ENCODE measurements around the gene TOGARAM2. TPM values are rescaled to one million over a fixed set of nuclear protein-coding genes. Genes with fewer than 3 reads are reported as not detected.

Gene TOGARAM2
- total and polyA plus RNA-seq, 2 experiments from 2014 or later: 1.8 TPM

- DNase-seq (ENCODE audit: low spot score) (no peak), ATAC-seq (peak; percentile 41)
- Mint-ChIP-seq H3K4me1 (peaks cover 3% of the 10 kb centered on the region; the same call in 1 of the 3 replicates), H3K4me3 (no peak overlapping the region), H3K27ac (no peak overlapping the region), H3K9me3 (peaks cover 22% of the 10 kb centered on the region), H3K27me3 (ENCODE audit: insufficient read depth, low read depth, poor library complexity) (peaks cover 3% of the 10 kb centered on the region), H3K36me3 (ENCODE audit: low read depth) (peaks cover 4% of the 10 kb centered on the region; the same call in 2 of the 3 replicates)
- no peak overlapping the region for H3K4me2 ChIP-seq
- TF ChIP-seq EZH2 (IDR thresholded peaks at IDR 0.05; ENCODE audit: low read depth, unreplicated experiment): no peak
- no peak for TF ChIP-seq ETS1 (IDR thresholded peaks at IDR 0.05)
- TF ChIP-seq, protein P1, sequence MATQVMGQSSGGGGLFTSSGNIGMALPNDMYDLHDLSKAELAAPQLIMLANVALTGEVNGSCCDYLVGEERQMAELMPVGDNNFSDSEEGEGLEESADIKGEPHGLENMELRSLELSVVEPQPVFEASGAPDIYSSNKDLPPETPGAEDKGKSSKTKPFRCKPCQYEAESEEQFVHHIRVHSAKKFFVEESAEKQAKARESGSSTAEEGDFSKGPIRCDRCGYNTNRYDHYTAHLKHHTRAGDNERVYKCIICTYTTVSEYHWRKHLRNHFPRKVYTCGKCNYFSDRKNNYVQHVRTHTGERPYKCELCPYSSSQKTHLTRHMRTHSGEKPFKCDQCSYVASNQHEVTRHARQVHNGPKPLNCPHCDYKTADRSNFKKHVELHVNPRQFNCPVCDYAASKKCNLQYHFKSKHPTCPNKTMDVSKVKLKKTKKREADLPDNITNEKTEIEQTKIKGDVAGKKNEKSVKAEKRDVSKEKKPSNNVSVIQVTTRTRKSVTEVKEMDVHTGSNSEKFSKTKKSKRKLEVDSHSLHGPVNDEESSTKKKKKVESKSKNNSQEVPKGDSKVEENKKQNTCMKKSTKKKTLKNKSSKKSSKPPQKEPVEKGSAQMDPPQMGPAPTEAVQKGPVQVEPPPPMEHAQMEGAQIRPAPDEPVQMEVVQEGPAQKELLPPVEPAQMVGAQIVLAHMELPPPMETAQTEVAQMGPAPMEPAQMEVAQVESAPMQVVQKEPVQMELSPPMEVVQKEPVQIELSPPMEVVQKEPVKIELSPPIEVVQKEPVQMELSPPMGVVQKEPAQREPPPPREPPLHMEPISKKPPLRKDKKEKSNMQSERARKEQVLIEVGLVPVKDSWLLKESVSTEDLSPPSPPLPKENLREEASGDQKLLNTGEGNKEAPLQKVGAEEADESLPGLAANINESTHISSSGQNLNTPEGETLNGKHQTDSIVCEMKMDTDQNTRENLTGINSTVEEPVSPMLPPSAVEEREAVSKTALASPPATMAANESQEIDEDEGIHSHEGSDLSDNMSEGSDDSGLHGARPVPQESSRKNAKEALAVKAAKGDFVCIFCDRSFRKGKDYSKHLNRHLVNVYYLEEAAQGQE (IDR thresholded peaks at IDR 0.05; ENCODE audit: unreplicated experiment): no peak
- no peak for TF ChIP-seq JUNB (IDR thresholded peaks at IDR 0.05; ENCODE audit: unreplicated experiment)
- TF ChIP-seq, protein P2, sequence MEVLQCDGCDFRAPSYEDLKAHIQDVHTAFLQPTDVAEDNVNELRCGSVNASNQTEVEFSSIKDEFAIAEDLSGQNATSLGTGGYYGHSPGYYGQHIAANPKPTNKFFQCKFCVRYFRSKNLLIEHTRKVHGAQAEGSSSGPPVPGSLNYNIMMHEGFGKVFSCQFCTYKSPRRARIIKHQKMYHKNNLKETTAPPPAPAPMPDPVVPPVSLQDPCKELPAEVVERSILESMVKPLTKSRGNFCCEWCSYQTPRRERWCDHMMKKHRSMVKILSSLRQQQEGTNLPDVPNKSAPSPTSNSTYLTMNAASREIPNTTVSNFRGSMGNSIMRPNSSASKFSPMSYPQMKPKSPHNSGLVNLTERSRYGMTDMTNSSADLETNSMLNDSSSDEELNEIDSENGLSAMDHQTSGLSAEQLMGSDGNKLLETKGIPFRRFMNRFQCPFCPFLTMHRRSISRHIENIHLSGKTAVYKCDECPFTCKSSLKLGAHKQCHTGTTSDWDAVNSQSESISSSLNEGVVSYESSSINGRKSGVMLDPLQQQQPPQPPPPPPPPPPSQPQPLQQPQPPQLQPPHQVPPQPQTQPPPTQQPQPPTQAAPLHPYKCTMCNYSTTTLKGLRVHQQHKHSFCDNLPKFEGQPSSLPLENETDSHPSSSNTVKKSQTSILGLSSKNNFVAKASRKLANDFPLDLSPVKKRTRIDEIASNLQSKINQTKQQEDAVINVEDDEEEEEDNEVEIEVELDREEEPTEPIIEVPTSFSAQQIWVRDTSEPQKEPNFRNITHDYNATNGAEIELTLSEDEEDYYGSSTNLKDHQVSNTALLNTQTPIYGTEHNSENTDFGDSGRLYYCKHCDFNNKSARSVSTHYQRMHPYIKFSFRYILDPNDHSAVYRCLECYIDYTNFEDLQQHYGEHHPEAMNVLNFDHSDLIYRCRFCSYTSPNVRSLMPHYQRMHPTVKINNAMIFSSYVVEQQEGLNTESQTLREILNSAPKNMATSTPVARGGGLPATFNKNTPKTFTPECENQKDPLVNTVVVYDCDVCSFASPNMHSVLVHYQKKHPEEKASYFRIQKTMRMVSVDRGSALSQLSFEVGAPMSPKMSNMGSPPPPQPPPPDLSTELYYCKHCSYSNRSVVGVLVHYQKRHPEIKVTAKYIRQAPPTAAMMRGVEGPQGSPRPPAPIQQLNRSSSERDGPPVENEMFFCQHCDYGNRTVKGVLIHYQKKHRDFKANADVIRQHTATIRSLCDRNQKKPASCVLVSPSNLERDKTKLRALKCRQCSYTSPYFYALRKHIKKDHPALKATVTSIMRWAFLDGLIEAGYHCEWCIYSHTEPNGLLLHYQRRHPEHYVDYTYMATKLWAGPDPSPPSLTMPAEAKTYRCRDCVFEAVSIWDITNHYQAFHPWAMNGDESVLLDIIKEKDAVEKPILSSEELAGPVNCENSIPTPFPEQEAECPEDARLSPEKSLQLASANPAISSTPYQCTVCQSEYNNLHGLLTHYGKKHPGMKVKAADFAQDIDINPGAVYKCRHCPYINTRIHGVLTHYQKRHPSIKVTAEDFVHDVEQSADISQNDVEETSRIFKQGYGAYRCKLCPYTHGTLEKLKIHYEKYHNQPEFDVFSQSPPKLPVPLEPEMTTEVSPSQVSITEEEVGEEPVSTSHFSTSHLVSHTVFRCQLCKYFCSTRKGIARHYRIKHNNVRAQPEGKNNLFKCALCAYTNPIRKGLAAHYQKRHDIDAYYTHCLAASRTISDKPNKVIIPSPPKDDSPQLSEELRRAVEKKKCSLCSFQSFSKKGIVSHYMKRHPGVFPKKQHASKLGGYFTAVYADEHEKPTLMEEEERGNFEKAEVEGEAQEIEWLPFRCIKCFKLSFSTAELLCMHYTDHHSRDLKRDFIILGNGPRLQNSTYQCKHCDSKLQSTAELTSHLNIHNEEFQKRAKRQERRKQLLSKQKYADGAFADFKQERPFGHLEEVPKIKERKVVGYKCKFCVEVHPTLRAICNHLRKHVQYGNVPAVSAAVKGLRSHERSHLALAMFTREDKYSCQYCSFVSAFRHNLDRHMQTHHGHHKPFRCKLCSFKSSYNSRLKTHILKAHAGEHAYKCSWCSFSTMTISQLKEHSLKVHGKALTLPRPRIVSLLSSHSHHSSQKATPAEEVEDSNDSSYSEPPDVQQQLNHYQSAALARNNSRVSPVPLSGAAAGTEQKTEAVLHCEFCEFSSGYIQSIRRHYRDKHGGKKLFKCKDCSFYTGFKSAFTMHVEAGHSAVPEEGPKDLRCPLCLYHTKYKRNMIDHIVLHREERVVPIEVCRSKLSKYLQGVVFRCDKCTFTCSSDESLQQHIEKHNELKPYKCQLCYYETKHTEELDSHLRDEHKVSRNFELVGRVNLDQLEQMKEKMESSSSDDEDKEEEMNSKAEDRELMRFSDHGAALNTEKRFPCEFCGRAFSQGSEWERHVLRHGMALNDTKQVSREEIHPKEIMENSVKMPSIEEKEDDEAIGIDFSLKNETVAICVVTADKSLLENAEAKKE (CRISPR knock-in tag; IDR thresholded peaks at IDR 0.05): no peak
- TF ChIP-seq, protein P3, sequence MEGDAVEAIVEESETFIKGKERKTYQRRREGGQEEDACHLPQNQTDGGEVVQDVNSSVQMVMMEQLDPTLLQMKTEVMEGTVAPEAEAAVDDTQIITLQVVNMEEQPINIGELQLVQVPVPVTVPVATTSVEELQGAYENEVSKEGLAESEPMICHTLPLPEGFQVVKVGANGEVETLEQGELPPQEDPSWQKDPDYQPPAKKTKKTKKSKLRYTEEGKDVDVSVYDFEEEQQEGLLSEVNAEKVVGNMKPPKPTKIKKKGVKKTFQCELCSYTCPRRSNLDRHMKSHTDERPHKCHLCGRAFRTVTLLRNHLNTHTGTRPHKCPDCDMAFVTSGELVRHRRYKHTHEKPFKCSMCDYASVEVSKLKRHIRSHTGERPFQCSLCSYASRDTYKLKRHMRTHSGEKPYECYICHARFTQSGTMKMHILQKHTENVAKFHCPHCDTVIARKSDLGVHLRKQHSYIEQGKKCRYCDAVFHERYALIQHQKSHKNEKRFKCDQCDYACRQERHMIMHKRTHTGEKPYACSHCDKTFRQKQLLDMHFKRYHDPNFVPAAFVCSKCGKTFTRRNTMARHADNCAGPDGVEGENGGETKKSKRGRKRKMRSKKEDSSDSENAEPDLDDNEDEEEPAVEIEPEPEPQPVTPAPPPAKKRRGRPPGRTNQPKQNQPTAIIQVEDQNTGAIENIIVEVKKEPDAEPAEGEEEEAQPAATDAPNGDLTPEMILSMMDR (conservative IDR thresholded peaks at IDR 0.05; ENCODE audit: low read depth in 2 of 2): no peak
- TF ChIP-seq ZNF331 (CRISPR knock-in tag; IDR thresholded peaks at IDR 0.05; ENCODE audit: low read depth): no peak
- no peak for TF ChIP-seq EZH2phosphoT487 (IDR thresholded peaks at IDR 0.05; ENCODE audit: unreplicated experiment)
- TF ChIP-seq STAT1 (IDR thresholded peaks at IDR 0.05; ENCODE audit: unreplicated experiment): no peak
- no peak for TF ChIP-seq ZNF114 (CRISPR knock-in tag; IDR thresholded peaks at IDR 0.05)
- no peak for TF ChIP-seq POLR2AphosphoS5 (IDR thresholded peaks at IDR 0.05; ENCODE audit: low read depth)
- H3K27me3 ChIP-seq (ENCODE audit: insufficient read depth): no peaks in the 10 kb centered on the region
- H3K9me2 ChIP-seq (ENCODE audit: insufficient read depth): no peaks in the 10 kb centered on the region
- H3K79me2 ChIP-seq (replicated peaks; ENCODE audit: insufficient read depth): no peaks in the 10 kb centered on the region
- no peaks in the 10 kb centered on the region for H3K4me1 ChIP-seq (ENCODE audit: insufficient read depth)
- no peak overlapping the region for H3K4me3 ChIP-seq
- H3K27ac ChIP-seq (ENCODE audit: low read depth): no peak overlapping the region
- no peak overlapping the region; the same call in 1 of the 2 replicates for H2AFZ ChIP-seq
- H4K20me1 ChIP-seq (replicated peaks; ENCODE audit: insufficient read depth): no peaks in the 10 kb centered on the region
- H3F3A ChIP-seq (replicated peaks; ENCODE audit: low read depth): no peaks in the 10 kb centered on the region
- H3K36me3 ChIP-seq (ENCODE audit: insufficient read depth): no peaks in the 10 kb centered on the region
These were observed 95.0 kb downstream of the TOGARAM2 start for GRCh38 chr2:29075894-29076705.

Data from GM23338 (cell line).